Activated naive CD8-positive, alpha-beta T cell (primary cell): Measurements from ENCODE around the gene ADAM20.

ENCODE experiments used
- H3K27ac Mint-ChIP-seq: one replicate; pipeline ENCODE4 v1.8.0; 2021; ENCODE audit warnings: mixed read lengths
- H3K27me3 Mint-ChIP-seq: one replicate; pipeline ENCODE4 v1.8.0; 2021; ENCODE audit warnings: mixed read lengths
- H3K36me3 Mint-ChIP-seq: one replicate; pipeline ENCODE4 v1.8.0; 2021; ENCODE audit warnings: mixed read lengths
- H3K4me1 Mint-ChIP-seq: one replicate; pipeline ENCODE4 v1.8.0; 2021; ENCODE audit warnings: low read depth, mixed read lengths
- H3K4me3 Mint-ChIP-seq: one replicate; pipeline ENCODE4 v1.8.0; 2021; ENCODE audit warnings: mild to moderate bottlenecking, mixed read lengths
- H3K9me3 Mint-ChIP-seq: one replicate; pipeline ENCODE4 v1.8.0; 2021; ENCODE audit warnings: low read depth, mixed read lengths

The ADAM20 gene

GRCh38 chr14:70534904-70535303 lies at the start of gene ADAM20:
ADAM20 (minus strand) TSS chr14:70535004; CDS start chr14:70524757, 10,247 bp downstream.
- Mint-ChIP-seq H3K27me3 (no peaks in the 10 kb centered on the region), H3K4me3 (no peak within 1 kb of the TSS), H3K9me3 (peaks cover 11% of the 10 kb centered on the region), H3K36me3 (peaks cover 37% of the 10 kb centered on the region), H3K27ac (no peak within 1 kb of the TSS), H3K4me1 (no peaks in the 10 kb centered on the region)

- Mint-ChIP-seq H3K36me3 (peaks cover 23% of the 10 kb centered on the region), H3K27ac (no peak overlapping the region), H3K9me3 (no peaks in the 10 kb centered on the region), H3K4me3 (no peak overlapping the region), H3K27me3 (no peaks in the 10 kb centered on the region), H3K4me1 (no peaks in the 10 kb centered on the region)
These were observed 42.1 kb upstream of the ADAM20 start for GRCh38 chr14:70576891-70577290.

GRCh38 chr14:70573050-70573449 lies 38.2 kb upstream of the ADAM20 start:
- Mint-ChIP-seq H3K9me3 (no peaks in the 10 kb centered on the region), H3K36me3 (peaks cover 33% of the 10 kb centered on the region)

GRCh38 chr14:70571139-70571538 lies 36.3 kb upstream of the ADAM20 start:
- Mint-ChIP-seq H3K4me1 (peaks cover 22% of the 10 kb centered on the region), H3K27me3 (no peaks in the 10 kb centered on the region), H3K9me3 (no peaks in the 10 kb centered on the region), H3K27ac (no peak overlapping the region), H3K4me3 (no peak overlapping the region), H3K36me3 (peaks cover 38% of the 10 kb centered on the region)

More at GRCh38 chr14:70573050-70573449, 38.2 kb upstream of the ADAM20 start:
- Mint-ChIP-seq H3K4me3 (no peak overlapping the region), H3K4me1 (peaks cover 22% of the 10 kb centered on the region), H3K27ac (no peak overlapping the region), H3K27me3 (no peaks in the 10 kb centered on the region)

GRCh38 chr14:70567791-70568190 lies 33.0 kb upstream of the ADAM20 start:
- Mint-ChIP-seq H3K9me3 (peaks cover 8% of the 10 kb centered on the region), H3K4me3 (no peak overlapping the region), H3K27ac (no peak overlapping the region), H3K36me3 (peaks cover 51% of the 10 kb centered on the region), H3K27me3 (no peaks in the 10 kb centered on the region), H3K4me1 (peaks cover 22% of the 10 kb centered on the region)

GRCh38 chr14:70563869-70564268 lies 29.1 kb upstream of the ADAM20 start:
- H3K36me3 Mint-ChIP-seq: peaks cover 51% of the 10 kb centered on the region
- H3K4me1 Mint-ChIP-seq: peaks cover 2% of the 10 kb centered on the region
- H3K27ac Mint-ChIP-seq: no peak overlapping the region
- H3K4me3 Mint-ChIP-seq: no peak overlapping the region
- no peaks in the 10 kb centered on the region for H3K27me3 Mint-ChIP-seq
- peaks cover 24% of the 10 kb centered on the region for H3K9me3 Mint-ChIP-seq

- no peaks in the 10 kb centered on the region for H3K27me3 Mint-ChIP-seq
- peaks cover 52% of the 10 kb centered on the region for H3K36me3 Mint-ChIP-seq
- H3K27ac Mint-ChIP-seq: no peak overlapping the region
- H3K4me3 Mint-ChIP-seq: no peak overlapping the region
- peaks cover 24% of the 10 kb centered on the region for H3K9me3 Mint-ChIP-seq
- H3K4me1 Mint-ChIP-seq: no peaks in the 10 kb centered on the region
These were observed 28.6 kb upstream of the ADAM20 start for GRCh38 chr14:70563417-70563816.

GRCh38 chr14:70558356-70558755 lies 23.6 kb upstream of the ADAM20 start:
- no peaks in the 10 kb centered on the region for H3K27me3 Mint-ChIP-seq
- H3K27ac Mint-ChIP-seq: no peak overlapping the region
- no peak overlapping the region for H3K4me3 Mint-ChIP-seq
- H3K36me3 Mint-ChIP-seq: peaks cover 31% of the 10 kb centered on the region
- no peaks in the 10 kb centered on the region for H3K4me1 Mint-ChIP-seq
- peaks cover 20% of the 10 kb centered on the region for H3K9me3 Mint-ChIP-seq

GRCh38 chr14:70555890-70556289 lies 21.1 kb upstream of the ADAM20 start:
- no peaks in the 10 kb centered on the region for H3K27me3 Mint-ChIP-seq
- H3K4me3 Mint-ChIP-seq: no peak overlapping the region
- H3K27ac Mint-ChIP-seq: no peak overlapping the region
- H3K36me3 Mint-ChIP-seq: peaks cover 12% of the 10 kb centered on the region
- H3K4me1 Mint-ChIP-seq: no peaks in the 10 kb centered on the region
- H3K9me3 Mint-ChIP-seq: peaks cover 1% of the 10 kb centered on the region

- Mint-ChIP-seq H3K4me3 (no peak overlapping the region), H3K27me3 (no peaks in the 10 kb centered on the region), H3K9me3 (no peaks in the 10 kb centered on the region), H3K36me3 (peaks cover 19% of the 10 kb centered on the region), H3K27ac (no peak overlapping the region), H3K4me1 (peaks cover 1% of the 10 kb centered on the region)
These were observed 3.3 kb upstream of the ADAM20 start for GRCh38 chr14:70538087-70538486.

GRCh38 chr14:70536830-70537229 lies 2.0 kb upstream of the ADAM20 start:
- H3K9me3 Mint-ChIP-seq: peaks cover 11% of the 10 kb centered on the region
- H3K36me3 Mint-ChIP-seq: peaks cover 30% of the 10 kb centered on the region
- peaks cover 1% of the 10 kb centered on the region for H3K4me1 Mint-ChIP-seq
- no peak overlapping the region for H3K27ac Mint-ChIP-seq
- H3K4me3 Mint-ChIP-seq: no peak overlapping the region
- H3K27me3 Mint-ChIP-seq: no peaks in the 10 kb centered on the region

GRCh38 chr14:70530417-70530816 lies 4.4 kb downstream of the ADAM20 start:
- peaks cover 37% of the 10 kb centered on the region for H3K36me3 Mint-ChIP-seq
- no peak overlapping the region for H3K27ac Mint-ChIP-seq
- H3K4me3 Mint-ChIP-seq: no peak overlapping the region
- peaks cover 11% of the 10 kb centered on the region for H3K9me3 Mint-ChIP-seq
- no peaks in the 10 kb centered on the region for H3K4me1 Mint-ChIP-seq
- H3K27me3 Mint-ChIP-seq: no peaks in the 10 kb centered on the region

GRCh38 chr14:70527501-70528105 lies 7.2 kb downstream of the ADAM20 start:
- H3K36me3 Mint-ChIP-seq: peaks cover 49% of the 10 kb centered on the region
- no peak overlapping the region for H3K4me3 Mint-ChIP-seq

GRCh38 chr14:70525691-70526090 lies 9.1 kb downstream of the ADAM20 start:
- Mint-ChIP-seq H3K36me3 (peaks cover 42% of the 10 kb centered on the region), H3K4me3 (no peak overlapping the region), H3K9me3 (peaks cover 1% of the 10 kb centered on the region), H3K27me3 (no peaks in the 10 kb centered on the region), H3K4me1 (no peaks in the 10 kb centered on the region), H3K27ac (no peak overlapping the region)

More at GRCh38 chr14:70527501-70528105, 7.2 kb downstream of the ADAM20 start:
- Mint-ChIP-seq H3K4me1 (no peaks in the 10 kb centered on the region), H3K9me3 (peaks cover 6% of the 10 kb centered on the region), H3K27ac (no peak overlapping the region), H3K27me3 (no peaks in the 10 kb centered on the region)

GRCh38 chr14:70515811-70516210 lies 19.0 kb downstream of the ADAM20 start:
- H3K36me3 Mint-ChIP-seq: peaks cover 22% of the 10 kb centered on the region
- H3K4me1 Mint-ChIP-seq: peaks cover 7% of the 10 kb centered on the region
- H3K27ac Mint-ChIP-seq: no peak overlapping the region
- H3K27me3 Mint-ChIP-seq: no peaks in the 10 kb centered on the region
- H3K4me3 Mint-ChIP-seq: no peak overlapping the region
- H3K9me3 Mint-ChIP-seq: peaks cover 12% of the 10 kb centered on the region
